SK-N-SH treated with all-trans-retinoic acid at 6 μM for 48 hours (cell line): Measurements from ENCODE around the gene CMIP.

Experiments
- ATAC-seq: fragments of 200-7000 bp; cut with Tn5 transposase; 3 replicates; pipeline ENCODE4 v1.9.1; 2020; ENCODE audit warnings: mild to moderate bottlenecking, moderate library complexity
- ARNTL ChIP-seq: fragments of 450-650 bp; formaldehyde crosslinking; IDR thresholded peaks from 2 replicates; pipeline ENCODE4 v1.5.0; 2020; ENCODE audit warnings: low read depth, mild to moderate bottlenecking, moderate library complexity, borderline replicate concordance
- BACH2 ChIP-seq: fragments of 250-450 bp; sonication (Bioruptor Pico); IDR thresholded peaks from 2 replicates; pipeline ENCODE4 v1.9.0; 2021; ENCODE audit warnings: mild to moderate bottlenecking, borderline replicate concordance
- CREB5 ChIP-seq: fragments of 250-450 bp; sonication (Bioruptor Pico); IDR thresholded peaks from 2 replicates; pipeline ENCODE4 v1.5.1; 2020; ENCODE audit warnings: low read depth, mild to moderate bottlenecking, moderate library complexity
- CSDC2 ChIP-seq: fragments of 250-450 bp; sonication (Bioruptor Pico); IDR thresholded peaks from 2 replicates; pipeline ENCODE4 v1.5.0; 2020; ENCODE audit warnings: mild to moderate bottlenecking, moderate library complexity
- CSRNP3 ChIP-seq: fragments of 250-450 bp; sonication (Bioruptor Pico); IDR thresholded peaks from 2 replicates; pipeline ENCODE4 v1.5.1; 2021; ENCODE audit warnings: mild to moderate bottlenecking, moderate library complexity
- ESRRG ChIP-seq: fragments of 250-450 bp; sonication (Bioruptor Pico); IDR thresholded peaks from 2 replicates; pipeline ENCODE4 v1.6.1; 2021; ENCODE audit warnings: mild to moderate bottlenecking
- GLIS3 ChIP-seq: fragments of 250-450 bp; sonication (Bioruptor Pico); IDR thresholded peaks from 2 replicates; pipeline ENCODE4 v1.5.0; 2020; ENCODE audit warnings: mild to moderate bottlenecking, moderate library complexity
- ISL1 ChIP-seq: fragments of 250-450 bp; sonication (Bioruptor Pico); IDR thresholded peaks from 2 replicates; pipeline ENCODE4 v2.1.2; 2022; ENCODE audit warnings: mild to moderate bottlenecking, moderate library complexity
- OSR1 ChIP-seq: fragments of 250-450 bp; sonication (Bioruptor Pico); IDR thresholded peaks from 2 replicates; pipeline ENCODE4 v1.8.0; 2022; ENCODE audit warnings: moderate library complexity, mild to moderate bottlenecking, inconsistent platforms
- PATZ1 ChIP-seq: fragments of 250-450 bp; sonication (Bioruptor Pico); IDR thresholded peaks from 2 replicates; pipeline ENCODE4 v1.8.0; 2020; ENCODE audit warnings: mild to moderate bottlenecking, moderate library complexity, borderline replicate concordance
- POU6F1 ChIP-seq: fragments of 250-450 bp; sonication (Bioruptor Pico); IDR thresholded peaks from 2 replicates; pipeline ENCODE4 v1.8.0; 2021; ENCODE audit warnings: low read depth, mild to moderate bottlenecking, moderate library complexity, borderline replicate concordance
- PPARA ChIP-seq: fragments of 250-450 bp; sonication (Bioruptor Pico); IDR thresholded peaks from 2 replicates; pipeline ENCODE4 v1.5.0; 2020; ENCODE audit warnings: mild to moderate bottlenecking, borderline replicate concordance
- RARB ChIP-seq: fragments of 250-450 bp; sonication (Bioruptor Pico); IDR thresholded peaks from 2 replicates; pipeline ENCODE4 v1.8.0; 2021; ENCODE audit warnings: mild to moderate bottlenecking, moderate library complexity
- SNAI2 ChIP-seq: fragments of 250-450 bp; sonication (Bioruptor Pico); IDR thresholded peaks from 2 replicates; pipeline ENCODE4 v1.5.0; 2020; ENCODE audit warnings: mild to moderate bottlenecking, moderate library complexity
- TCF4 ChIP-seq: fragments of 250-450 bp; sonication (Bioruptor Pico); IDR thresholded peaks from 2 replicates; pipeline ENCODE4 v1.8.0; 2021; ENCODE audit warnings: mild to moderate bottlenecking, moderate library complexity, borderline replicate concordance
- TOX ChIP-seq: fragments of 250-450 bp; sonication (Bioruptor Pico); IDR thresholded peaks from 2 replicates; pipeline ENCODE4 v1.8.0; 2021; ENCODE audit warnings: mild to moderate bottlenecking, moderate library complexity, borderline replicate concordance
- TSHZ2 ChIP-seq: fragments of 250-450 bp; sonication (Bioruptor Pico); IDR thresholded peaks from 2 replicates; pipeline ENCODE4 v1.5.0; 2020; ENCODE audit warnings: mild to moderate bottlenecking, moderate library complexity
- ZC3H10 ChIP-seq: fragments of 250-450 bp; sonication (Bioruptor Pico); IDR thresholded peaks from 2 replicates; pipeline ENCODE4 v1.5.1; 2021; ENCODE audit warnings: mild to moderate bottlenecking, moderate library complexity
- ZFP3 ChIP-seq: fragments of 250-450 bp; sonication (Bioruptor Pico); IDR thresholded peaks from 2 replicates; pipeline ENCODE4 v1.5.0; 2020; ENCODE audit warnings: mild to moderate bottlenecking, moderate library complexity
- ZFP30 ChIP-seq: fragments of 450-650 bp; formaldehyde crosslinking; IDR thresholded peaks from 2 replicates; pipeline ENCODE4 v1.5.0; 2022; ENCODE audit warnings: mild to moderate bottlenecking, moderate library complexity
- ZNF565 ChIP-seq: fragments of 450-650 bp; formaldehyde crosslinking; conservative IDR thresholded peaks from 2 replicates; pipeline ENCODE4 v1.5.0; 2020; ENCODE audit warnings: low read depth, mild to moderate bottlenecking, moderate library complexity
- ZNF70 ChIP-seq: fragments of 450-650 bp; formaldehyde crosslinking; IDR thresholded peaks from 2 replicates; pipeline ENCODE4 v1.5.0; 2020; ENCODE audit warnings: mild to moderate bottlenecking, moderate library complexity
- ZNF8 ChIP-seq: fragments of 450-650 bp; formaldehyde crosslinking; IDR thresholded peaks from 2 replicates; pipeline ENCODE4 v1.5.0; 2020; ENCODE audit warnings: mild to moderate bottlenecking, moderate library complexity

CMIP gene

GRCh38 chr16:81516478-81517149 is 72.0 kb downstream of the CMIP start:
- TF ChIP-seq ZNF70 (CRISPR knock-in tag) (peak; percentile 46; the same call in 1 of the 2 replicates), OSR1 (CRISPR knock-in tag) (no peak), RARB (CRISPR knock-in tag) (no peak), PPARA (CRISPR knock-in tag) (no peak), TOX (CRISPR knock-in tag) (no peak), GLIS3 (CRISPR knock-in tag) (0 out of 2 replicates have a peak, but pooled peaks have one; percentile 49), BACH2 (CRISPR knock-in tag) (no peak), CSRNP3 (peak; percentile 29; the same call in 1 of the 2 replicates), TCF4 (CRISPR knock-in tag) (peak; percentile 97), ARNTL (CRISPR knock-in tag) (no peak), ESRRG (CRISPR knock-in tag) (0 out of 2 replicates have a peak, but pooled peaks have one; percentile 27), TSHZ2 (CRISPR knock-in tag) (peak; percentile 82; the same call in 1 of the 2 replicates), SNAI2 (CRISPR knock-in tag) (peak; percentile 84; the same call in 1 of the 2 replicates), ZNF565 (CRISPR knock-in tag) (no peak), ISL1 (CRISPR knock-in tag) (peak; percentile 50), PATZ1 (no peak), ZFP3 (CRISPR knock-in tag) (peak; percentile 80), POU6F1 (no peak), CREB5 (CRISPR knock-in tag) (peak; percentile 74), ZFP30 (CRISPR knock-in tag) (no peak), ZNF8 (CRISPR knock-in tag) (no peak), CSDC2 (CRISPR knock-in tag) (no peak), ZC3H10 (no peak)
- ATAC-seq = peak; percentile 66

GRCh38 chr16:81517150-81517499 is 72.5 kb downstream of the CMIP start:
- no peak for TF ChIP-seq ZFP3 (CRISPR knock-in tag)
- TF ChIP-seq CREB5 (CRISPR knock-in tag) = no peak
- TF ChIP-seq SNAI2 (CRISPR knock-in tag) = no peak
- no peak for TF ChIP-seq ZNF565 (CRISPR knock-in tag)
- TF ChIP-seq CSDC2 (CRISPR knock-in tag) = no peak
- TF ChIP-seq ESRRG (CRISPR knock-in tag) = no peak
- no peak for TF ChIP-seq RARB (CRISPR knock-in tag)
- no peak for TF ChIP-seq ZC3H10
- no peak for TF ChIP-seq POU6F1
- TF ChIP-seq, all 23 proteins: peak for 0
- no peak for ATAC-seq
